ENCODE results near the gene TEKTIP1. TPM values are rescaled to one million over a fixed set of nuclear protein-coding genes. Genes with fewer than 3 reads are reported as not detected.

The TEKTIP1 gene
- total and polyA plus RNA-seq, 2 of the 4 experiments (the other 2 are of a cell fraction) = not detected

GRCh38 chr19:3575949-3576673 is 37.1 kb downstream of the TEKTIP1 start:
- H4K91ac ChIP-seq (ENCODE audit: insufficient read depth, low read depth, low read length) = no peak overlapping the region
- no peak overlapping the region for H2BK20ac ChIP-seq (ENCODE audit: low read depth, low read length)
- no peaks in the 10 kb centered on the region for H3K27me3 ChIP-seq (ENCODE audit: control insufficient read depth, insufficient read depth, low read length)
- H3K56ac ChIP-seq (ENCODE audit: extremely low read depth, insufficient read depth, low read length) = no peak overlapping the region
- ChIA-PET POLR2A (ENCODE audit: unreplicated experiment) (no interaction called here), CTCF (no interaction called here)
- no peak overlapping the region for H3K27ac ChIP-seq (ENCODE audit: insufficient read depth, low read length)
- no peak overlapping the region for H2AFZ ChIP-seq (replicated peaks; ENCODE audit: low read length, poor library complexity)
- H4K5ac ChIP-seq (ENCODE audit: low read depth, low read length) = no peak overlapping the region
- H3K9me3 ChIP-seq (ENCODE audit: control insufficient read depth, insufficient read depth, low read length) = no peaks in the 10 kb centered on the region
- H2BK120ac ChIP-seq (ENCODE audit: low read depth, low read length) = no peak overlapping the region
- BruUV-seq (replicated peaks) = no TSS peak
- H3K4me2 ChIP-seq (ENCODE audit: low read depth, low read length) = no peak overlapping the region
- in situ Hi-C loops (cut with MboI; ENCODE audit: low sequenced_read_pairs) (no loop called here), intact Hi-C loops (cut with micrococcal nuclease) (no loop called here), dilution Hi-C loops (cut with HindIII; ENCODE audit: low sequenced_read_pairs, unreplicated experiment) (no loop called here)
- H3K36me3 ChIP-seq (ENCODE audit: control insufficient read depth, insufficient read depth, low read length) = peaks cover 15% of the 10 kb centered on the region; the same call in 1 of the 2 replicates
- peak overlapping the region; percentile 70 for H2AK9ac ChIP-seq (replicated peaks; ENCODE audit: low read depth, low read length, poor library complexity)
- peaks cover 5% of the 10 kb centered on the region for H3K4me1 ChIP-seq (ENCODE audit: control insufficient read depth, insufficient read depth, low read length)
- no peak overlapping the region for H3K4me3 ChIP-seq (ENCODE audit: insufficient read depth, low read depth, low read length)
- H3K4ac ChIP-seq (ENCODE audit: low read depth, low read length) = no peak overlapping the region
- 90% methylated on average over 17 of the region's 29 CpGs; no CpG with 5 or more reads in 1 of the 2 experiments for WGBS, 2 experiments (ENCODE audit: extremely low coverage in 2 of 2, insufficient read length in 1 of 2)
- 0 out of 2 replicates have a peak overlapping the region, but pooled peaks have one; percentile 17 for H2AK5ac ChIP-seq (ENCODE audit: low read depth, low read length)
- DNase-seq (no peak), ATAC-seq (ENCODE audit: low read depth) (no peak)
- no peak overlapping the region for H3K9ac ChIP-seq (ENCODE audit: low read depth, low read length)
- H2BK5ac ChIP-seq (ENCODE audit: low read depth, low read length, poor library complexity, severe bottlenecking) = no peak overlapping the region
- H3K14ac ChIP-seq (replicated peaks; ENCODE audit: low read depth, low read length) = no peak overlapping the region
- no peak overlapping the region for H3K23ac ChIP-seq (ENCODE audit: low read depth, low read length)
- no peak overlapping the region for H4K8ac ChIP-seq (ENCODE audit: low read depth in 2 of 2, low read length in 2 of 2)
- H3K18ac ChIP-seq (ENCODE audit: low read depth, low read length) = no peak overlapping the region
- TF ChIP-seq CHD1 (IDR thresholded peaks at IDR 0.05; ENCODE audit: low read depth, low read length) = no peak
- TF ChIP-seq FOS (IDR thresholded peaks at IDR 0.05; ENCODE audit: low read depth, low read length) = no peak
- TF ChIP-seq RCOR1 (IDR thresholded peaks at IDR 0.05; ENCODE audit: insufficient replicate concordance, low read length) = no peak
- no peak for TF ChIP-seq USF2 (IDR thresholded peaks at IDR 0.05; ENCODE audit: low read depth, low read length)
- TF ChIP-seq POLR2A (IDR thresholded peaks at IDR 0.05; ENCODE audit: low read depth, low read length) = no peak
- no peak for TF ChIP-seq CEBPB (IDR thresholded peaks at IDR 0.05; ENCODE audit: low read depth, low read length)
- H3K79me1 ChIP-seq (ENCODE audit: low read depth in 1 of 2, low read length in 2 of 2) = peaks cover 7 to 22% of the 10 kb centered on the region in 2 experiments; a peak in 3 of 4 replicates
- peaks cover 13% of the 10 kb centered on the region for H3K9me1 ChIP-seq (ENCODE audit: insufficient read depth, low read length)
- no peak overlapping the region for H2BK15ac ChIP-seq (ENCODE audit: low read depth, low read length)
- H4K20me1 ChIP-seq (ENCODE audit: insufficient read depth, low read length) = peaks cover 15% of the 10 kb centered on the region; the same call in 1 of the 2 replicates

Data from IMR-90 (cell line).